ENCODE results near the gene NLRP4.
A peak's percentile ranks its signal among the peaks of the same experiment; 100 is the strongest.

The NLRP4 gene

GRCh38 chr19:55836340-55836739, at the start of gene NLRP4:
NLRP4 (plus strand) TSS chr19:55836540; CDS start chr19:55852081, 15,541 bp downstream.
- DNase-seq, result no peak

- no peak for DNase-seq
Observed at GRCh38 chr19:55795021-55795420, 41.3 kb upstream of the NLRP4 start.

GRCh38 chr19:55801416-55801815, 34.9 kb upstream of the NLRP4 start:
- DNase-seq, result no peak

- no peak for DNase-seq
Observed at GRCh38 chr19:55802281-55802680, 34.1 kb upstream of the NLRP4 start.

GRCh38 chr19:55809381-55810058, 26.8 kb upstream of the NLRP4 start:
- DNase-seq, result peak; percentile 1

GRCh38 chr19:55811340-55811739, 25.0 kb upstream of the NLRP4 start:
- no peak for DNase-seq

- DNase-seq, result no peak
Observed at GRCh38 chr19:55812449-55812848, 23.9 kb upstream of the NLRP4 start.

GRCh38 chr19:55813906-55814305, 22.4 kb upstream of the NLRP4 start:
- DNase-seq, result no peak

GRCh38 chr19:55820037-55820436, 16.3 kb upstream of the NLRP4 start:
- DNase-seq, result no peak

- no peak for DNase-seq
Observed at GRCh38 chr19:55830656-55831055, 5.7 kb upstream of the NLRP4 start.

GRCh38 chr19:55831846-55832245, 4.5 kb upstream of the NLRP4 start, which contains the start of gene NLRP11:
NLRP11 (minus strand) TSS chr19:55831999; CDS start chr19:55818174, 13,825 bp downstream.
- no peak for DNase-seq

GRCh38 chr19:55832676-55833075, 3.7 kb upstream of the NLRP4 start:
- no peak for DNase-seq

GRCh38 chr19:55838251-55838650, 1.9 kb downstream of the NLRP4 start:
- no peak for DNase-seq

- no peak for DNase-seq
Observed at GRCh38 chr19:55838906-55839305, 2.6 kb downstream of the NLRP4 start.

- no peak for DNase-seq
Observed at GRCh38 chr19:55855160-55855559, 18.8 kb downstream of the NLRP4 start.

GRCh38 chr19:55857149-55857548, 20.8 kb downstream of the NLRP4 start:
- DNase-seq, result no peak

- no peak for DNase-seq
Observed at GRCh38 chr19:55857974-55858373, 21.6 kb downstream of the NLRP4 start.

- no peak for DNase-seq
Observed at GRCh38 chr19:55858401-55858800, 22.1 kb downstream of the NLRP4 start.

- DNase-seq, result no peak
Observed at GRCh38 chr19:55858969-55859368, 22.6 kb downstream of the NLRP4 start.

GRCh38 chr19:55866521-55866920, 30.2 kb downstream of the NLRP4 start:
- no peak for DNase-seq

- DNase-seq, result no peak
Observed at GRCh38 chr19:55867101-55867500, 30.8 kb downstream of the NLRP4 start.

GRCh38 chr19:55870736-55871135, 34.4 kb downstream of the NLRP4 start:
- DNase-seq, result no peak

GRCh38 chr19:55877211-55877610, 40.9 kb downstream of the NLRP4 start:
- DNase-seq, result no peak

GRCh38 chr19:55882626-55883025, 46.3 kb downstream of the NLRP4 start:
- DNase-seq, result no peak

- DNase-seq, result no peak
Observed at GRCh38 chr19:55898911-55899310, 62.6 kb downstream of the NLRP4 start.
